HepG2 (cell line): Measurements from ENCODE around the gene CHD9. TPM values are rescaled to one million over a fixed set of nuclear protein-coding genes. Genes with fewer than 3 reads are reported as not detected.
A peak's percentile ranks its signal among the peaks of the same experiment; 100 is the strongest.

Experiments
- CBX1 ChIP-seq: IDR thresholded peaks from one replicate; pipeline ENCODE4 v1.6.1; 2016; ENCODE audit warnings: antibody characterized with exemption, low read depth
- GATA4 ChIP-seq: sonication (generic); IDR thresholded peaks from 2 replicates; pipeline ENCODE4 v1.6.1; 2016; ENCODE audit warnings: antibody characterized with exemption, low read depth, borderline replicate concordance
- HHEX ChIP-seq: IDR thresholded peaks from 2 replicates; pipeline ENCODE4 v1.6.1; 2016; ENCODE audit warnings: control low read depth
- KDM4B ChIP-seq: sonication (generic); formaldehyde crosslinking; IDR thresholded peaks from 2 replicates; pipeline ENCODE4 v1.4.0; 2020; ENCODE audit warnings: missing genetic modification reagents
- NR1H2 ChIP-seq: sonication (generic); formaldehyde crosslinking; IDR thresholded peaks from 2 replicates; pipeline ENCODE4 v1.8.1; 2022; ENCODE audit warnings: low read depth, missing genetic modification reagents, borderline replicate concordance
- RNF2 ChIP-seq: fragments of 450-650 bp; conservative IDR thresholded peaks from 2 replicates; pipeline ENCODE4 v1.6.1; 2016; ENCODE audit warnings: low read depth
- SIX1 ChIP-seq: sonication (generic); formaldehyde crosslinking; IDR thresholded peaks from 2 replicates; pipeline ENCODE4 v1.4.0; 2020; ENCODE audit warnings: missing genetic modification reagents, borderline replicate concordance
- YEATS4 ChIP-seq: sonication (generic); formaldehyde crosslinking; IDR thresholded peaks from 2 replicates; pipeline ENCODE4 v1.4.0; 2020; ENCODE audit warnings: missing genetic modification reagents, borderline replicate concordance
- ZBTB3 ChIP-seq: sonication (generic); formaldehyde crosslinking; IDR thresholded peaks from 2 replicates; pipeline ENCODE4 v1.4.0; 2020; ENCODE audit warnings: low read depth, mild to moderate bottlenecking, moderate library complexity, missing genetic modification reagents, borderline replicate concordance
- ZKSCAN8 ChIP-seq: IDR thresholded peaks from 2 replicates; pipeline ENCODE4 v1.6.1; 2016; ENCODE audit warnings: borderline replicate concordance, missing genetic modification reagents, missing compliant biosample characterization
- ZMYM2 ChIP-seq: sonication (generic); formaldehyde crosslinking; IDR thresholded peaks from 2 replicates; pipeline ENCODE4 v1.8.0; 2022; ENCODE audit warnings: mild to moderate bottlenecking, missing genetic modification reagents
- ZNF121 ChIP-seq: sonication (generic); formaldehyde crosslinking; IDR thresholded peaks from 2 replicates; pipeline ENCODE4 v1.5.0; 2020; ENCODE audit warnings: mild to moderate bottlenecking, missing genetic modification reagents
- ZNF143 ChIP-seq: sonication (generic); formaldehyde crosslinking; IDR thresholded peaks from 2 replicates; pipeline ENCODE4 v1.4.0; 2020; ENCODE audit warnings: missing genetic modification reagents
- ZNF326 ChIP-seq: sonication (generic); formaldehyde crosslinking; IDR thresholded peaks from 2 replicates; pipeline ENCODE4 v1.4.0; 2020; ENCODE audit warnings: missing genetic modification reagents, borderline replicate concordance
- ZNF350 ChIP-seq: sonication (generic); formaldehyde crosslinking; IDR thresholded peaks from 2 replicates; pipeline ENCODE4 v1.4.0; 2020; ENCODE audit warnings: mild to moderate bottlenecking, low read depth, missing genetic modification reagents, borderline replicate concordance
- ZNF546 ChIP-seq: sonication (generic); formaldehyde crosslinking; conservative IDR thresholded peaks from 2 replicates; pipeline ENCODE4 v1.8.1; 2023; ENCODE audit warnings: mild to moderate bottlenecking, missing genetic modification reagents
- ZNF557 ChIP-seq: sonication (generic); formaldehyde crosslinking; IDR thresholded peaks from 2 replicates; pipeline ENCODE4 v1.4.0; 2020; ENCODE audit warnings: missing genetic modification reagents
- ZNF780A ChIP-seq: sonication (generic); formaldehyde crosslinking; IDR thresholded peaks from 2 replicates; pipeline ENCODE4 v1.8.0; 2022; ENCODE audit warnings: mild to moderate bottlenecking, missing genetic modification reagents, moderate library complexity
- ZNF83 ChIP-seq: sonication (generic); formaldehyde crosslinking; IDR thresholded peaks from 2 replicates; pipeline ENCODE4 v1.4.0; 2020; ENCODE audit warnings: missing genetic modification reagents, mild to moderate bottlenecking, borderline replicate concordance
- ZNF850 ChIP-seq: sonication (generic); formaldehyde crosslinking; conservative IDR thresholded peaks from 2 replicates; pipeline ENCODE4 v1.9.0; 2021; ENCODE audit warnings: mild to moderate bottlenecking, missing genetic modification reagents
- ZSCAN31 ChIP-seq: sonication (generic); formaldehyde crosslinking; IDR thresholded peaks from 2 replicates; pipeline ENCODE4 v1.5.0; 2020; ENCODE audit warnings: low read depth, mild to moderate bottlenecking, missing genetic modification reagents
- polyA plus RNA-seq, 8 experiments: library from polyadenylated mRNA; depleted of rRNA in 3 of 8; stranded (reverse) in 7 of 8; unstranded in 1 of 8; fragments of >200 nt; fragmentation: Illumina TruSeq in 4 of 8; extraction: Trizol in 4 of 8; gene quantifications; 2 replicates each; pipeline versions ENCODE4 v1.2.1 to v1.2.3, GENCODE V29; 2011 to 2016; ENCODE audit warnings: low read depth in 4 of 8, missing spikeins in 1 of 8, mixed read lengths in 1 of 8; ENCODE audit not compliant: insufficient read depth in 1 of 8
- total RNA-seq, 5 experiments: library from RNA; depleted of rRNA; stranded (reverse); fragments of >200 nt; fragmentation: Illumina TruSeq; extraction: Trizol; gene quantifications; 2 replicates each; pipeline ENCODE4 v1.2.3, GENCODE V29; 2016; ENCODE audit warnings: low read depth in 1 of 5
- TF ChIP-seq, protein P1 (sequence below): IDR thresholded peaks from 2 replicates; pipeline ENCODE4 v1.6.1; 2012; ENCODE audit warnings: low read depth, low read length, improper control_type of control experiment
- TF ChIP-seq, protein P2 (sequence below): sonication (generic); formaldehyde crosslinking; IDR thresholded peaks from 2 replicates; pipeline ENCODE4 v1.4.0; 2020; ENCODE audit warnings: missing genetic modification reagents
- TF ChIP-seq, protein P3 (sequence below): sonication (generic); formaldehyde crosslinking; IDR thresholded peaks from 2 replicates; pipeline ENCODE4 v1.5.0; 2020; ENCODE audit warnings: missing genetic modification reagents
- TF ChIP-seq, protein P4 (sequence below): sonication (generic); formaldehyde crosslinking; IDR thresholded peaks from 2 replicates; pipeline ENCODE4 v1.9.0; 2021; ENCODE audit warnings: missing genetic modification reagents, mild to moderate bottlenecking, borderline replicate concordance

Gene CHD9
- total and polyA plus RNA-seq, 2 of the 13 experiments (the other 11 are each of a cell fraction or from before 2014, with no cell fraction given): 23.4 to 27.7 TPM

DNA sequence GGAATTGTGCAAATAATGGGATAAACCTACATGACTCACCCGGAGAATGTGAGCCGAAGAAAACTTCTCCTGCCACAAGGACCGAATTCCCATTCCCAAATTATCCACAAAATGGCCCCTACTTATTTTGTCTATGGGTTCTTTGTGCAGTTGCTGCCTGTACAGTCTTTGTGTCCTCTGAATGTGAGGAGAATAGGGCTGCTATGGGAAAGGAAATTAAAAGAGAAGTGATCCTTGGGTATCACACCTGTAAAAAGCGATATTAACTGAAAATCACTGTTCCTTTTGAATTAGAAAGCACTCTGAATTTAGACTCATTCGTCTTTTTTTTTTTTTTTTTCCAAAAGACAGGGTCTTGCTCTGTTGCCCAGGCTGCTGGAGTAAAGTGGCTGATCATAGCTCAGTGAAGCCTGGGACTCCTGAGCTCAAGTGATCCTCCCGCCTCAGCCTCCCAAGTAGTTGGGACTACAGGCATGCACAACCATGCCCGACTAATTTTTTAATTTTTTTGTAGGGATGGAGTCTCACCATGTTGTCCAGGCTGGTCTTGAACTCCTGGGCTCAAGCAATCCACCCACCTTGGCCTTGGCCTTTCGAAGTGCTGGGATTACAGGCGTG lies 45.4 kb downstream of the CHD9 start (continued):
- TF ChIP-seq ZNF326 (no peak), ZNF850 (CRISPR knock-in tag) (0 out of 2 replicates have a peak, but pooled peaks have one; percentile 59), ZSCAN31 (CRISPR knock-in tag) (no peak), HHEX (no peak), ZNF83 (CRISPR knock-in tag) (no peak), ZBTB3 (no peak), SIX1 (CRISPR knock-in tag) (no peak), ZNF557 (CRISPR knock-in tag) (no peak), ZNF350 (CRISPR knock-in tag) (no peak), YEATS4 (CRISPR knock-in tag) (0 out of 2 replicates have a peak, but pooled peaks have one; percentile 13), CBX1 (no peak), ZMYM2 (CRISPR knock-in tag) (no peak), ZNF121 (CRISPR knock-in tag) (peak; percentile 55), ZNF143 (CRISPR knock-in tag) (no peak), ZNF780A (CRISPR knock-in tag) (no peak), RNF2 (no peak), ZKSCAN8 (CRISPR knock-in tag) (no peak), NR1H2 (CRISPR knock-in tag) (no peak), KDM4B (CRISPR knock-in tag) (no peak), GATA4 (no peak), ZNF546 (no peak)
- TF ChIP-seq, protein P1, sequence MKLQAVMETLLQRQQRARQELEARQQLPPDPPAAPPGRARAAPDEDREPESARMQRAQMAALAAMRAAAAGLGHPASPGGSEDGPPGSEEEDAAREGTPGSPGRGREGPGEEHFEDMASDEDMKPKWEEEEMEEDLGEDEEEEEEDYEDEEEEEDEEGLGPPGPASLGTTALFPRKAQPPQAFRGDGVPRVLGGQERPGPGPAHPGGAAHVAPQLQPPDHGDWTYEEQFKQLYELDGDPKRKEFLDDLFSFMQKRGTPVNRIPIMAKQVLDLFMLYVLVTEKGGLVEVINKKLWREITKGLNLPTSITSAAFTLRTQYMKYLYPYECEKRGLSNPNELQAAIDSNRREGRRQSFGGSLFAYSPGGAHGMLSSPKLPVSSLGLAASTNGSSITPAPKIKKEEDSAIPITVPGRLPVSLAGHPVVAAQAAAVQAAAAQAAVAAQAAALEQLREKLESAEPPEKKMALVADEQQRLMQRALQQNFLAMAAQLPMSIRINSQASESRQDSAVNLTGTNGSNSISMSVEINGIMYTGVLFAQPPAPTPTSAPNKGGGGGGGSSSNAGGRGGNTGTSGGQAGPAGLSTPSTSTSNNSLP: no peak
- TF ChIP-seq, protein P2, sequence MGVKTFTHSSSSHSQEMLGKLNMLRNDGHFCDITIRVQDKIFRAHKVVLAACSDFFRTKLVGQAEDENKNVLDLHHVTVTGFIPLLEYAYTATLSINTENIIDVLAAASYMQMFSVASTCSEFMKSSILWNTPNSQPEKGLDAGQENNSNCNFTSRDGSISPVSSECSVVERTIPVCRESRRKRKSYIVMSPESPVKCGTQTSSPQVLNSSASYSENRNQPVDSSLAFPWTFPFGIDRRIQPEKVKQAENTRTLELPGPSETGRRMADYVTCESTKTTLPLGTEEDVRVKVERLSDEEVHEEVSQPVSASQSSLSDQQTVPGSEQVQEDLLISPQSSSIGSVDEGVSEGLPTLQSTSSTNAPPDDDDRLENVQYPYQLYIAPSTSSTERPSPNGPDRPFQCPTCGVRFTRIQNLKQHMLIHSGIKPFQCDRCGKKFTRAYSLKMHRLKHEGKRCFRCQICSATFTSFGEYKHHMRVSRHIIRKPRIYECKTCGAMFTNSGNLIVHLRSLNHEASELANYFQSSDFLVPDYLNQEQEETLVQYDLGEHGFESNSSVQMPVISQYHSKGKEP (CRISPR knock-in tag): no peak
- TF ChIP-seq, protein P3, sequence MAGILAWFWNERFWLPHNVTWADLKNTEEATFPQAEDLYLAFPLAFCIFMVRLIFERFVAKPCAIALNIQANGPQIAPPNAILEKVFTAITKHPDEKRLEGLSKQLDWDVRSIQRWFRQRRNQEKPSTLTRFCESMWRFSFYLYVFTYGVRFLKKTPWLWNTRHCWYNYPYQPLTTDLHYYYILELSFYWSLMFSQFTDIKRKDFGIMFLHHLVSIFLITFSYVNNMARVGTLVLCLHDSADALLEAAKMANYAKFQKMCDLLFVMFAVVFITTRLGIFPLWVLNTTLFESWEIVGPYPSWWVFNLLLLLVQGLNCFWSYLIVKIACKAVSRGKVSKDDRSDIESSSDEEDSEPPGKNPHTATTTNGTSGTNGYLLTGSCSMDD (CRISPR knock-in tag): no peak
- TF ChIP-seq, protein P4, sequence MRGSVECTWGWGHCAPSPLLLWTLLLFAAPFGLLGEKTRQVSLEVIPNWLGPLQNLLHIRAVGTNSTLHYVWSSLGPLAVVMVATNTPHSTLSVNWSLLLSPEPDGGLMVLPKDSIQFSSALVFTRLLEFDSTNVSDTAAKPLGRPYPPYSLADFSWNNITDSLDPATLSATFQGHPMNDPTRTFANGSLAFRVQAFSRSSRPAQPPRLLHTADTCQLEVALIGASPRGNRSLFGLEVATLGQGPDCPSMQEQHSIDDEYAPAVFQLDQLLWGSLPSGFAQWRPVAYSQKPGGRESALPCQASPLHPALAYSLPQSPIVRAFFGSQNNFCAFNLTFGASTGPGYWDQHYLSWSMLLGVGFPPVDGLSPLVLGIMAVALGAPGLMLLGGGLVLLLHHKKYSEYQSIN (CRISPR knock-in tag): no peak
